Measurements from ENCODE around the gene EDNRB.

DNA sequence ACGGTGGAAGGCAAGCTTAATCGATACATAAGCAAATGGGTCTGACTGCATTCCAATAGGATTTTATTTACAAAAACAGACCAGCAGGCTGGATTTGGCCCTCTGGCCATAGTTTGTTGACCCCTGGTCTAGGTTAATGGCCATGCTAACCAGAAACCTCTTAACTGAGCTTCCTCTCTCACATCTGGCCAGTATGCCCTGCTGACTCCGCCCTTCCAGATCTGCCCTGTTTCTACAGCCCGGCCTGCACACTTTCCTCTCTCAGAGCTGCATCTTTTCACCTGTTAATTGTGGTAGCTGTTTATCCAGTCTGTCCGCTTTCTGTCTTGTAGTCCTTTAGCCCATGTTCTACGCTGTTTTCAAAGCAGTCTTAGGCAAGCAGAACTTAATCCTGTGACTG lies 25.6 kb downstream of the EDNRB start:
- TF ChIP-seq, protein P1, sequence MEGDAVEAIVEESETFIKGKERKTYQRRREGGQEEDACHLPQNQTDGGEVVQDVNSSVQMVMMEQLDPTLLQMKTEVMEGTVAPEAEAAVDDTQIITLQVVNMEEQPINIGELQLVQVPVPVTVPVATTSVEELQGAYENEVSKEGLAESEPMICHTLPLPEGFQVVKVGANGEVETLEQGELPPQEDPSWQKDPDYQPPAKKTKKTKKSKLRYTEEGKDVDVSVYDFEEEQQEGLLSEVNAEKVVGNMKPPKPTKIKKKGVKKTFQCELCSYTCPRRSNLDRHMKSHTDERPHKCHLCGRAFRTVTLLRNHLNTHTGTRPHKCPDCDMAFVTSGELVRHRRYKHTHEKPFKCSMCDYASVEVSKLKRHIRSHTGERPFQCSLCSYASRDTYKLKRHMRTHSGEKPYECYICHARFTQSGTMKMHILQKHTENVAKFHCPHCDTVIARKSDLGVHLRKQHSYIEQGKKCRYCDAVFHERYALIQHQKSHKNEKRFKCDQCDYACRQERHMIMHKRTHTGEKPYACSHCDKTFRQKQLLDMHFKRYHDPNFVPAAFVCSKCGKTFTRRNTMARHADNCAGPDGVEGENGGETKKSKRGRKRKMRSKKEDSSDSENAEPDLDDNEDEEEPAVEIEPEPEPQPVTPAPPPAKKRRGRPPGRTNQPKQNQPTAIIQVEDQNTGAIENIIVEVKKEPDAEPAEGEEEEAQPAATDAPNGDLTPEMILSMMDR (IDR thresholded peaks at IDR 0.05): no peak
- no peak for TF ChIP-seq POLR2AphosphoS5 (IDR thresholded peaks at IDR 0.05)

Measured in esophagus muscularis mucosa (tissue), 3 donors.